Vagina (tissue), 2 donors: Measurements from ENCODE around the gene ERF. TPM values are rescaled to one million over a fixed set of nuclear protein-coding genes. Genes with fewer than 3 reads are reported as not detected.

Experiments used
- DNase-seq, 2 donors: peaks; one replicate each; pipeline ENCODE4 v3.0.0-alpha.2; 2017; ENCODE audit errors: extremely low spot score in 2 of 2
- H3K27ac ChIP-seq: fragments of 200-600 bp; sonication (generic); one replicate; pipeline ENCODE4 v1.5.1; 2019
- H3K27me3 ChIP-seq: fragments of 200-600 bp; sonication (generic); one replicate; pipeline ENCODE4 v1.5.1; 2019
- H3K36me3 ChIP-seq, 2 donors: fragments of 200-600 bp; sonication (generic); one replicate each; pipeline ENCODE4 v1.5.1; 2017 to 2019
- H3K4me1 ChIP-seq: fragments of 200-600 bp; sonication (generic); one replicate; pipeline ENCODE4 v1.5.1; 2019
- H3K4me3 ChIP-seq, 2 donors: fragments of 200-600 bp; sonication (generic); 1 replicate in 1 of 2; 2 replicates in 1 of 2; pipeline ENCODE4 v1.5.1; 2016 to 2019
- H3K9me3 ChIP-seq: fragments of 200-600 bp; sonication (generic); one replicate; pipeline ENCODE4 v1.5.1; 2019
- POLR2A ChIP-seq, 2 donors: fragments of 450-650 bp; IDR thresholded peaks; one replicate each; pipeline ENCODE4 v1.6.1; 2017; ENCODE audit warnings: antibody characterized with exemption in 2 of 2, mild to moderate bottlenecking in 2 of 2, moderate library complexity in 2 of 2
- POLR2AphosphoS5 ChIP-seq, 2 donors: sonication (generic); formaldehyde crosslinking; IDR thresholded peaks; one replicate each; pipeline ENCODE4 v1.9.0; 2017; ENCODE audit warnings: antibody characterized with exemption in 2 of 2, mild to moderate bottlenecking in 2 of 2, low read depth in 1 of 2; ENCODE audit not compliant: insufficient read depth in 1 of 2
- intact Hi-C: fragments of 100-400 bp; cut with DNase I; formaldehyde crosslinking; loops from one replicate; pipeline ENCODE4 v1.15.1; 2023
- total RNA-seq: library from RNA; depleted of rRNA; stranded (reverse); fragments of >200 nt; gene quantifications from one replicate; pipeline ENCODE4 v1.2.3, GENCODE V29; 2016
- TF ChIP-seq, protein P1 (sequence below), 3 experiments: fragments of 450-650 bp in 2 of 3; fragments of 200-600 bp in 1 of 3; sonication (generic) in 1 of 3; IDR thresholded peaks; one replicate each; pipeline ENCODE4 v1.5.1; 2017 to 2019; ENCODE audit warnings: antibody characterized with exemption in 3 of 3, mild to moderate bottlenecking in 2 of 3, moderate library complexity in 2 of 3

Gene ERF
- total RNA-seq, 1 donor from 2014 or later: 44.7 TPM

- Histone ChIP-seq H3K4me1 (no peaks in the 10 kb centered on the region), H3K27ac (no peak overlapping the region), H3K4me3 (no peak overlapping the region), H3K36me3 (peaks cover 0 to 30% of the 10 kb centered on the region in 2 donors), H3K27me3 (no peaks in the 10 kb centered on the region), H3K9me3 (no peaks in the 10 kb centered on the region)
- DNase-seq: no peak
- intact Hi-C loops: no loop called here
- TF ChIP-seq, protein P1, sequence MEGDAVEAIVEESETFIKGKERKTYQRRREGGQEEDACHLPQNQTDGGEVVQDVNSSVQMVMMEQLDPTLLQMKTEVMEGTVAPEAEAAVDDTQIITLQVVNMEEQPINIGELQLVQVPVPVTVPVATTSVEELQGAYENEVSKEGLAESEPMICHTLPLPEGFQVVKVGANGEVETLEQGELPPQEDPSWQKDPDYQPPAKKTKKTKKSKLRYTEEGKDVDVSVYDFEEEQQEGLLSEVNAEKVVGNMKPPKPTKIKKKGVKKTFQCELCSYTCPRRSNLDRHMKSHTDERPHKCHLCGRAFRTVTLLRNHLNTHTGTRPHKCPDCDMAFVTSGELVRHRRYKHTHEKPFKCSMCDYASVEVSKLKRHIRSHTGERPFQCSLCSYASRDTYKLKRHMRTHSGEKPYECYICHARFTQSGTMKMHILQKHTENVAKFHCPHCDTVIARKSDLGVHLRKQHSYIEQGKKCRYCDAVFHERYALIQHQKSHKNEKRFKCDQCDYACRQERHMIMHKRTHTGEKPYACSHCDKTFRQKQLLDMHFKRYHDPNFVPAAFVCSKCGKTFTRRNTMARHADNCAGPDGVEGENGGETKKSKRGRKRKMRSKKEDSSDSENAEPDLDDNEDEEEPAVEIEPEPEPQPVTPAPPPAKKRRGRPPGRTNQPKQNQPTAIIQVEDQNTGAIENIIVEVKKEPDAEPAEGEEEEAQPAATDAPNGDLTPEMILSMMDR (IDR thresholded peaks at IDR 0.05): peak; percentile 86 to 94 (median 88)
- TF ChIP-seq POLR2A (IDR thresholded peaks at IDR 0.05) (no peak), POLR2AphosphoS5 (IDR thresholded peaks at IDR 0.05; ENCODE audit: insufficient read depth in 1 of 2, low read depth in 1 of 2) (peak; percentile 30 to 56)
These were observed 41.0 kb upstream of the ERF start for GRCh38 chr19:42295831-42296525.

GRCh38 chr19:42295342-42295741 is 40.4 kb upstream of the ERF start:
- Histone ChIP-seq H3K27me3 (no peaks in the 10 kb centered on the region), H3K36me3 (peaks cover 0 to 37% of the 10 kb centered on the region in 2 donors), H3K4me1 (no peaks in the 10 kb centered on the region), H3K4me3 (no peak overlapping the region), H3K27ac (no peak overlapping the region), H3K9me3 (no peaks in the 10 kb centered on the region)
- intact Hi-C loops: no loop called here
- no peak for DNase-seq
- no peak for TF ChIP-seq POLR2AphosphoS5 (IDR thresholded peaks at IDR 0.05; ENCODE audit: insufficient read depth in 1 of 2, low read depth in 1 of 2)
- TF ChIP-seq POLR2A (IDR thresholded peaks at IDR 0.05): no peak
- TF ChIP-seq, protein P1 (IDR thresholded peaks at IDR 0.05): no peak

DNA sequence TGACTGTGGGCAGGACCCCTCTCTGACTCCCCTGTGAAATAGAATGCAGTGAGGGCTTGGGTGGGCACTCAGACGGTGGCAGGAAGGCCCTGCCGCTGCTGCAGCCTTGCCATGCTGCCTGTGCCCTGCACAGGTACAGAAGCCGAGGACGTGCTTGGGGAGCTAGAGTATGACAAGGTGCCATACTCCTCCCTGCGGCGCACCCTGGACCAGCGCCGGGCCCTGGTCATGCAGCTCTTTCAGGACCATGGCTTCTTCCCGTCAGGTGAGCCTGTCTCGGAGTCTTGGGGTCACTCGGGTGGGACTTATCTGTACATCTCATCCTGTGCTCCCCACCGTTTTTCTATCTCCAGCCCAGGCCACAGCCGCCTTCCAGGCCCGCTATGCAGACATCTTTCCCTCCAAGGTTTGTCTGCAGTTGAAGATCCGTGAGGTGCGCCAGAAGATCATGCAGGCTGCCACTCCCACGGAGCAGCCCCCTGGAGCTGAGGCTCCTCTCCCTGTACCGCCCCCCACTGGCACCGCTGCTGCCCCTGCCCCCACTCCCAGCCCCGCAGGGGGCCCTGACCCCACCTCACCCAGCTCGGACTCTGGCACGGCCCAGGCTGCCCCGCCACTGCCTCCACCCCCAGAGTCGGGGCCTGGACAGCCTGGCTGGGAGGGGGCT is 39.7 kb upstream of the ERF start:
- H3K4me1 ChIP-seq: no peaks in the 10 kb centered on the region
- TF ChIP-seq POLR2AphosphoS5 (IDR thresholded peaks at IDR 0.05; ENCODE audit: insufficient read depth in 1 of 2, low read depth in 1 of 2): no peak
- no peak for TF ChIP-seq POLR2A (IDR thresholded peaks at IDR 0.05)
- TF ChIP-seq, protein P1 (IDR thresholded peaks at IDR 0.05): no peak
- DNase-seq: no peak
- H3K27me3 ChIP-seq: no peaks in the 10 kb centered on the region
- no peaks in the 10 kb centered on the region for H3K9me3 ChIP-seq
- H3K27ac ChIP-seq: no peak overlapping the region
- intact Hi-C loops: no loop called here
- H3K4me3 ChIP-seq: no peak overlapping the region
- H3K36me3 ChIP-seq: peaks cover 0 to 44% of the 10 kb centered on the region in 2 donors

GRCh38 chr19:42293948-42294347 is 39.0 kb upstream of the ERF start:
- Histone ChIP-seq H3K27ac (no peak overlapping the region), H3K4me1 (no peaks in the 10 kb centered on the region), H3K36me3 (peaks cover 0 to 51% of the 10 kb centered on the region in 2 donors), H3K9me3 (no peaks in the 10 kb centered on the region), H3K4me3 (no peak overlapping the region), H3K27me3 (no peaks in the 10 kb centered on the region)
- intact Hi-C loops: no loop called here
- DNase-seq: no peak
- TF ChIP-seq POLR2AphosphoS5 (IDR thresholded peaks at IDR 0.05; ENCODE audit: insufficient read depth in 1 of 2, low read depth in 1 of 2) (no peak), POLR2A (IDR thresholded peaks at IDR 0.05) (no peak)
- TF ChIP-seq, protein P1 (IDR thresholded peaks at IDR 0.05): no peak

DNA sequence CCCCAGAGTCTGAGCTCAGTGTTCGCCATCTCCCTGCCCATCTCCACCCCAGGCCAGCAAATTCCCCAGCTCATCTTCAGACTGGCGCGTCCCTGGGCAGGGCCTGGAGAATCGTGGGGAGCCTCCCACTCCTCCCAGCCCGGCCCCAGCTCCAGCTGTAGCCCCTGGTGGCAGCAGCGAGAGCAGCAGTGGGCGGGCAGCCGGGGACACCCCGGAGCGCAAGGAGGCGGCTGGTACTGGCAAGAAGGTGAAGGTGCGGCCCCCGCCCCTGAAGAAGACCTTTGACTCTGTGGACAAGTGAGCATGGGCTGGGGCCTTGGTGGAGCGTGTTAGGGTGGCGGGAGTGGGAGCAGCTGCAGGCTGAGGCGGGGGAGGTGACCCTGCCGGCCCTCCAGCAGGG is 38.6 kb upstream of the ERF start:
- H3K36me3 ChIP-seq: peaks cover 0 to 55% of the 10 kb centered on the region in 2 donors
- no peaks in the 10 kb centered on the region for H3K4me1 ChIP-seq
- no peak overlapping the region for H3K4me3 ChIP-seq
- intact Hi-C loops: no loop called here
- DNase-seq: no peak
- no peak overlapping the region for H3K27ac ChIP-seq
- no peaks in the 10 kb centered on the region for H3K9me3 ChIP-seq
- TF ChIP-seq POLR2AphosphoS5 (IDR thresholded peaks at IDR 0.05; ENCODE audit: insufficient read depth in 1 of 2, low read depth in 1 of 2): no peak
- TF ChIP-seq, protein P1 (IDR thresholded peaks at IDR 0.05): no peak
- TF ChIP-seq POLR2A (IDR thresholded peaks at IDR 0.05): no peak
- no peaks in the 10 kb centered on the region for H3K27me3 ChIP-seq
